GM21723 (cell line): ENCODE measurements around the gene ABHD12.
A peak's percentile ranks its signal among the peaks of the same experiment; 100 is the strongest.

Experiments
- ATAC-seq: cut with Tn5 transposase; IDR thresholded peaks from one replicate; pipeline ENCODE4 v1.9.1; 2021; ENCODE audit warnings: mild to moderate bottlenecking, moderate library complexity; ENCODE audit not compliant: unreplicated experiment

Gene ABHD12

GRCh38 chr20:25309395-25310267 lies 81.0 kb downstream of the ABHD12 start:
- no peak for ATAC-seq

GRCh38 chr20:25308671-25309394 lies 81.8 kb downstream of the ABHD12 start:
- ATAC-seq = no peak

- no peak for ATAC-seq
These were observed 82.5 kb downstream of the ABHD12 start for GRCh38 chr20:25308083-25308491.

GRCh38 chr20:25306991-25307903 lies 83.4 kb downstream of the ABHD12 start:
- ATAC-seq = no peak

- no peak for ATAC-seq
These were observed 86.5 kb downstream of the ABHD12 start for GRCh38 chr20:25304025-25304549.

- no peak for ATAC-seq
These were observed 87.2 kb downstream of the ABHD12 start for GRCh38 chr20:25303292-25304024.

- ATAC-seq = no peak
These were observed 88.0 kb downstream of the ABHD12 start for GRCh38 chr20:25302596-25302995.

GRCh38 chr20:25301357-25301920 lies 89.2 kb downstream of the ABHD12 start:
- no peak for ATAC-seq

GRCh38 chr20:25300496-25301170 lies 90.0 kb downstream of the ABHD12 start:
- no peak for ATAC-seq

- ATAC-seq = no peak
These were observed 90.8 kb downstream of the ABHD12 start for GRCh38 chr20:25299806-25300205.

GRCh38 chr20:25297141-25297905 lies 93.3 kb downstream of the ABHD12 start:
- ATAC-seq = peak; percentile 65

GRCh38 chr20:25296094-25297093 lies 94.2 kb downstream of the ABHD12 start:
- peak; percentile 33 for ATAC-seq

GRCh38 chr20:25295386-25296093 lies 95.1 kb downstream of the ABHD12 start:
- no peak for ATAC-seq

- peak; percentile 40 for ATAC-seq
These were observed 95.9 kb downstream of the ABHD12 start for GRCh38 chr20:25294459-25295385.

- no peak for ATAC-seq
These were observed 96.7 kb downstream of the ABHD12 start for GRCh38 chr20:25293910-25294458.
